Measurements from ENCODE around the gene CMSS1.

Gene CMSS1

GRCh38 chr3:99817047-99817436, 620 bp upstream of the CMSS1 start:
- Histone ChIP-seq H3K4me1 (ENCODE audit: insufficient read depth, insufficient read length) (no peaks in the 10 kb centered on the region), H3K9me3 (ENCODE audit: insufficient read depth, low read length) (no peaks in the 10 kb centered on the region), H3K36me3 (ENCODE audit: insufficient read depth, insufficient read length, low read length) (peaks cover 4% of the 10 kb centered on the region), H3K9ac (ENCODE audit: insufficient read length, low read depth) (peak overlapping the region; percentile 96), H3K27me3 (ENCODE audit: insufficient read depth, insufficient read length) (no peaks in the 10 kb centered on the region), H3K4me3 (ENCODE audit: insufficient read length, low read depth) (peak overlapping the region; percentile 95)
- TF ChIP-seq YY1 (IDR thresholded peaks at IDR 0.05; ENCODE audit: insufficient read depth, insufficient read length) (no peak), ZNF274 (IDR thresholded peaks at IDR 0.05; ENCODE audit: low read depth, low read length) (no peak), SUZ12 (IDR thresholded peaks at IDR 0.05; ENCODE audit: extremely low read depth, insufficient read depth, insufficient read length) (no peak)
- DNase-seq (ENCODE audit: low read depth, low spot score), result no peak

- no peak for TF ChIP-seq YY1 (IDR thresholded peaks at IDR 0.05; ENCODE audit: insufficient read depth, insufficient read length)
- no peak for TF ChIP-seq SUZ12 (IDR thresholded peaks at IDR 0.05; ENCODE audit: extremely low read depth, insufficient read depth, insufficient read length)
- no peak for TF ChIP-seq ZNF274 (IDR thresholded peaks at IDR 0.05; ENCODE audit: low read depth, low read length)
- H3K9me3 ChIP-seq (ENCODE audit: insufficient read depth, low read length), result no peaks in the 10 kb centered on the region
- H3K4me1 ChIP-seq (ENCODE audit: insufficient read depth, insufficient read length), result no peaks in the 10 kb centered on the region
- no peaks in the 10 kb centered on the region for H3K27me3 ChIP-seq (ENCODE audit: insufficient read depth, insufficient read length)
- peak overlapping the region; percentile 96 for H3K9ac ChIP-seq (ENCODE audit: insufficient read length, low read depth)
- H3K4me3 ChIP-seq (ENCODE audit: insufficient read length, low read depth), result no peak overlapping the region
- DNase-seq (ENCODE audit: low read depth, low spot score), result no peak
- peaks cover 4% of the 10 kb centered on the region for H3K36me3 ChIP-seq (ENCODE audit: insufficient read depth, insufficient read length, low read length)
These were observed 1.2 kb downstream of the CMSS1 start for GRCh38 chr3:99818818-99819217.

- no peak for TF ChIP-seq ZNF274 (IDR thresholded peaks at IDR 0.05; ENCODE audit: low read depth, low read length)
- TF ChIP-seq YY1 (IDR thresholded peaks at IDR 0.05; ENCODE audit: insufficient read depth, insufficient read length), result no peak
- no peak for TF ChIP-seq SUZ12 (IDR thresholded peaks at IDR 0.05; ENCODE audit: extremely low read depth, insufficient read depth, insufficient read length)
- Histone ChIP-seq H3K36me3 (ENCODE audit: insufficient read depth, insufficient read length, low read length) (peaks cover 4% of the 10 kb centered on the region), H3K4me3 (ENCODE audit: insufficient read length, low read depth) (no peak overlapping the region), H3K4me1 (ENCODE audit: insufficient read depth, insufficient read length) (no peaks in the 10 kb centered on the region), H3K9ac (ENCODE audit: insufficient read length, low read depth) (peak overlapping the region; percentile 6), H3K27me3 (ENCODE audit: insufficient read depth, insufficient read length) (no peaks in the 10 kb centered on the region), H3K9me3 (ENCODE audit: insufficient read depth, low read length) (no peaks in the 10 kb centered on the region)
- DNase-seq (ENCODE audit: low read depth, low spot score), result no peak
These were observed 6.4 kb downstream of the CMSS1 start for GRCh38 chr3:99823723-99824711.

- H3K36me3 ChIP-seq (ENCODE audit: insufficient read depth, insufficient read length, low read length), result peaks cover 4% of the 10 kb centered on the region
- DNase-seq (ENCODE audit: low read depth, low spot score), result no peak
These were observed 7.5 kb downstream of the CMSS1 start for GRCh38 chr3:99825004-99825640.

GRCh38 chr3:99829844-99830243, 12.2 kb downstream of the CMSS1 start:
- no peak for DNase-seq (ENCODE audit: low read depth, low spot score)
- Histone ChIP-seq H3K27me3 (ENCODE audit: insufficient read depth, insufficient read length) (no peaks in the 10 kb centered on the region), H3K9ac (ENCODE audit: insufficient read length, low read depth) (no peak overlapping the region), H3K4me3 (ENCODE audit: insufficient read length, low read depth) (no peak overlapping the region), H3K36me3 (ENCODE audit: insufficient read depth, insufficient read length, low read length) (no peaks in the 10 kb centered on the region), H3K9me3 (ENCODE audit: insufficient read depth, low read length) (no peaks in the 10 kb centered on the region), H3K4me1 (ENCODE audit: insufficient read depth, insufficient read length) (no peaks in the 10 kb centered on the region)
- no peak for TF ChIP-seq YY1 (IDR thresholded peaks at IDR 0.05; ENCODE audit: insufficient read depth, insufficient read length)
- TF ChIP-seq ZNF274 (IDR thresholded peaks at IDR 0.05; ENCODE audit: low read depth, low read length), result no peak
- TF ChIP-seq SUZ12 (IDR thresholded peaks at IDR 0.05; ENCODE audit: extremely low read depth, insufficient read depth, insufficient read length), result no peak

More at GRCh38 chr3:99825004-99825640, 7.5 kb downstream of the CMSS1 start:
- no peak overlapping the region for H3K4me3 ChIP-seq (ENCODE audit: insufficient read length, low read depth)
- H3K9ac ChIP-seq (ENCODE audit: insufficient read length, low read depth), result no peak overlapping the region
- no peaks in the 10 kb centered on the region for H3K27me3 ChIP-seq (ENCODE audit: insufficient read depth, insufficient read length)
- no peaks in the 10 kb centered on the region for H3K9me3 ChIP-seq (ENCODE audit: insufficient read depth, low read length)
- no peaks in the 10 kb centered on the region for H3K4me1 ChIP-seq (ENCODE audit: insufficient read depth, insufficient read length)
- TF ChIP-seq YY1 (IDR thresholded peaks at IDR 0.05; ENCODE audit: insufficient read depth, insufficient read length) (no peak), ZNF274 (IDR thresholded peaks at IDR 0.05; ENCODE audit: low read depth, low read length) (no peak), SUZ12 (IDR thresholded peaks at IDR 0.05; ENCODE audit: extremely low read depth, insufficient read depth, insufficient read length) (no peak)

- Histone ChIP-seq H3K27me3 (ENCODE audit: insufficient read depth, insufficient read length) (no peaks in the 10 kb centered on the region), H3K9ac (ENCODE audit: insufficient read length, low read depth) (no peak overlapping the region), H3K4me3 (ENCODE audit: insufficient read length, low read depth) (no peak overlapping the region), H3K36me3 (ENCODE audit: insufficient read depth, insufficient read length, low read length) (no peaks in the 10 kb centered on the region), H3K4me1 (ENCODE audit: insufficient read depth, insufficient read length) (no peaks in the 10 kb centered on the region), H3K9me3 (ENCODE audit: insufficient read depth, low read length) (no peaks in the 10 kb centered on the region)
- no peak for DNase-seq (ENCODE audit: low read depth, low spot score)
- no peak for TF ChIP-seq ZNF274 (IDR thresholded peaks at IDR 0.05; ENCODE audit: low read depth, low read length)
- no peak for TF ChIP-seq YY1 (IDR thresholded peaks at IDR 0.05; ENCODE audit: insufficient read depth, insufficient read length)
- TF ChIP-seq SUZ12 (IDR thresholded peaks at IDR 0.05; ENCODE audit: extremely low read depth, insufficient read depth, insufficient read length), result no peak
These were observed 16.0 kb downstream of the CMSS1 start for GRCh38 chr3:99833617-99834205.
